Loucy (cell line): ENCODE data around the gene PSMB5.

ENCODE experiments used
- H2AFZ ChIP-seq: fragments of 200-600 bp; sonication (generic); 2 replicates; pipeline ENCODE4 v1.6.0; 2016; ENCODE audit warnings: antibody characterized with exemption, mild to moderate bottlenecking, low read length, moderate library complexity
- H3F3A ChIP-seq: fragments of 200-600 bp; 2 replicates; pipeline ENCODE4 v1.6.0; 2016; ENCODE audit warnings: antibody characterized with exemption, low read depth, mild to moderate bottlenecking
- H3K27me3 ChIP-seq: fragments of 200-600 bp; sonication (generic); 2 replicates; pipeline ENCODE4 v1.6.1; 2014; ENCODE audit warnings: low read length, mild to moderate bottlenecking; ENCODE audit not compliant: insufficient read depth, poor library complexity, severe bottlenecking
- H3K36me3 ChIP-seq: fragments of 200-600 bp; sonication (generic); 2 replicates; pipeline ENCODE4 v1.6.1; 2016; ENCODE audit warnings: low read length; ENCODE audit not compliant: insufficient read depth
- H3K4me1 ChIP-seq: fragments of 200-600 bp; sonication (generic); 2 replicates; pipeline ENCODE4 v1.5.1; 2014; ENCODE audit warnings: low read length, mild to moderate bottlenecking; ENCODE audit not compliant: insufficient read depth, poor library complexity, severe bottlenecking
- H3K4me2 ChIP-seq: fragments of 200-600 bp; sonication (generic); 2 replicates; pipeline ENCODE4 v1.6.0; 2014; ENCODE audit warnings: antibody characterized with exemption, low read length, low read depth, mild to moderate bottlenecking; ENCODE audit not compliant: poor library complexity, severe bottlenecking
- H3K4me3 ChIP-seq: fragments of 200-600 bp; sonication (generic); 2 replicates; pipeline ENCODE4 v1.5.1; 2014; ENCODE audit warnings: low read length, mild to moderate bottlenecking, mixed read lengths; ENCODE audit not compliant: poor library complexity, severe bottlenecking
- H3K79me2 ChIP-seq: fragments of 200-600 bp; sonication (generic); 2 replicates; pipeline ENCODE4 v1.6.1; 2014; ENCODE audit warnings: low read length; ENCODE audit not compliant: insufficient read depth
- H3K9ac ChIP-seq: fragments of 200-600 bp; sonication (generic); 2 replicates; pipeline ENCODE4 v1.6.0; 2014; ENCODE audit warnings: mild to moderate bottlenecking, low read depth, low read length, moderate library complexity; ENCODE audit not compliant: poor library complexity, severe bottlenecking
- H3K9me2 ChIP-seq: fragments of 200-600 bp; sonication (generic); replicated peaks from 2 replicates; pipeline ENCODE4 v1.6.1; 2016; ENCODE audit warnings: low read depth, low read length, mixed read lengths
- H3K9me3 ChIP-seq: fragments of 200-600 bp; sonication (generic); 2 replicates; pipeline ENCODE4 v1.6.1; 2014; ENCODE audit warnings: mild to moderate bottlenecking, antibody characterized with exemption, low read length, low read depth; ENCODE audit not compliant: insufficient read depth
- H4K20me1 ChIP-seq: fragments of 200-600 bp; sonication (generic); 2 replicates; pipeline ENCODE4 v1.6.0; 2014; ENCODE audit warnings: antibody characterized with exemption, low read length, mild to moderate bottlenecking; ENCODE audit not compliant: insufficient read depth, poor library complexity, severe bottlenecking
- EZH2phosphoT487 ChIP-seq: fragments of 200-600 bp; IDR thresholded peaks from 2 replicates; pipeline ENCODE4 v1.6.1; 2018; ENCODE audit warnings: antibody characterized with exemption, mild to moderate bottlenecking, moderate library complexity, borderline replicate concordance
- TF ChIP-seq, protein P1 (sequence below): fragments of 200-600 bp; sonication (generic); conservative IDR thresholded peaks from 2 replicates; pipeline ENCODE4 v1.5.1; 2014; ENCODE audit warnings: mild to moderate bottlenecking, antibody characterized with exemption, low read length

The PSMB5 gene

GRCh38 chr14:23008831-23009230 lies 25.9 kb downstream of the PSMB5 start:
- H3K9ac ChIP-seq: peak overlapping the region; percentile 85
- no peaks in the 10 kb centered on the region for H4K20me1 ChIP-seq
- H3K4me1 ChIP-seq: peaks cover 46% of the 10 kb centered on the region
- H3K27me3 ChIP-seq: no peaks in the 10 kb centered on the region
- H3K4me3 ChIP-seq: peak overlapping the region; percentile 96
- peaks cover 7% of the 10 kb centered on the region for H3F3A ChIP-seq
- no peaks in the 10 kb centered on the region for H3K9me2 ChIP-seq
- TF ChIP-seq EZH2phosphoT487: no peak
- TF ChIP-seq, protein P1, sequence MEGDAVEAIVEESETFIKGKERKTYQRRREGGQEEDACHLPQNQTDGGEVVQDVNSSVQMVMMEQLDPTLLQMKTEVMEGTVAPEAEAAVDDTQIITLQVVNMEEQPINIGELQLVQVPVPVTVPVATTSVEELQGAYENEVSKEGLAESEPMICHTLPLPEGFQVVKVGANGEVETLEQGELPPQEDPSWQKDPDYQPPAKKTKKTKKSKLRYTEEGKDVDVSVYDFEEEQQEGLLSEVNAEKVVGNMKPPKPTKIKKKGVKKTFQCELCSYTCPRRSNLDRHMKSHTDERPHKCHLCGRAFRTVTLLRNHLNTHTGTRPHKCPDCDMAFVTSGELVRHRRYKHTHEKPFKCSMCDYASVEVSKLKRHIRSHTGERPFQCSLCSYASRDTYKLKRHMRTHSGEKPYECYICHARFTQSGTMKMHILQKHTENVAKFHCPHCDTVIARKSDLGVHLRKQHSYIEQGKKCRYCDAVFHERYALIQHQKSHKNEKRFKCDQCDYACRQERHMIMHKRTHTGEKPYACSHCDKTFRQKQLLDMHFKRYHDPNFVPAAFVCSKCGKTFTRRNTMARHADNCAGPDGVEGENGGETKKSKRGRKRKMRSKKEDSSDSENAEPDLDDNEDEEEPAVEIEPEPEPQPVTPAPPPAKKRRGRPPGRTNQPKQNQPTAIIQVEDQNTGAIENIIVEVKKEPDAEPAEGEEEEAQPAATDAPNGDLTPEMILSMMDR: no peak
- no peaks in the 10 kb centered on the region for H3K36me3 ChIP-seq
- H3K4me2 ChIP-seq: peak overlapping the region; percentile 82
- H2AFZ ChIP-seq: no peak overlapping the region
- H3K79me2 ChIP-seq: peaks cover 36% of the 10 kb centered on the region
- no peaks in the 10 kb centered on the region for H3K9me3 ChIP-seq

GRCh38 chr14:23006544-23007419 lies 27.9 kb downstream of the PSMB5 start:
- H3K4me1 ChIP-seq: peaks cover 46% of the 10 kb centered on the region
- TF ChIP-seq, protein P1: peak; percentile 39; the same call in 1 of the 2 replicates
- TF ChIP-seq EZH2phosphoT487: no peak

DNA sequence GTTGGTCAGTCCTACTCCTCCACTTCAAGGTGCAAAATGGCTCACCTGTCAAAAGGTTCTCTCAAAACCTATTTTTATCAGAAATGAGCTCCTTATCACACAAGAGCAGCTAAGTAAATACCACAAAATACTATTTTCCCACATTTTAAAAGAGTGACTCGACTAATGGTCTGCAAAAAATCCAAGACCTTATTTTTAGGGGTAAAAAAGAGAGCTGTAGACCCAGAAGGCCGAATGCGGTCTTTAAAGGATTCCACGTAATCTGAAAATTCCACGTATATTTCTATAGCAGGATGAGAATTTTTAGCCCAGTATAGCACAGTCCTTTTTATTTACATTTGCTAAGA lies 28.5 kb downstream of the PSMB5 start:
- Histone ChIP-seq H3K4me3 (peak overlapping the region; percentile 96), H3K4me2 (peak overlapping the region; percentile 99), H2AFZ (peak overlapping the region; percentile 83), H3K79me2 (peaks cover 36% of the 10 kb centered on the region), H3K9ac (peak overlapping the region; percentile 85), H3F3A (peaks cover 7% of the 10 kb centered on the region), H4K20me1 (no peaks in the 10 kb centered on the region), H3K9me3 (no peaks in the 10 kb centered on the region), H3K36me3 (no peaks in the 10 kb centered on the region), H3K9me2 (no peaks in the 10 kb centered on the region), H3K4me1 (peaks cover 46% of the 10 kb centered on the region), H3K27me3 (no peaks in the 10 kb centered on the region)
- TF ChIP-seq, protein P1: no peak
- TF ChIP-seq EZH2phosphoT487: no peak

More at GRCh38 chr14:23006544-23007419, 27.9 kb downstream of the PSMB5 start:
- Histone ChIP-seq H2AFZ (peak overlapping the region; percentile 83), H3K9me2 (no peaks in the 10 kb centered on the region), H3K4me2 (peak overlapping the region; percentile 99), H3F3A (peaks cover 7% of the 10 kb centered on the region), H3K9me3 (no peaks in the 10 kb centered on the region), H3K4me3 (peak overlapping the region; percentile 96), H3K79me2 (peaks cover 36% of the 10 kb centered on the region), H4K20me1 (no peaks in the 10 kb centered on the region), H3K9ac (peak overlapping the region; percentile 85), H3K36me3 (no peaks in the 10 kb centered on the region), H3K27me3 (no peaks in the 10 kb centered on the region)
